Breast epithelium (tissue), 3 donors: ENCODE measurements around the gene MX1.

Experiments used
- POLR2A ChIP-seq: fragments of 450-650 bp; IDR thresholded peaks from one replicate; pipeline ENCODE4 v1.6.1; 2016; ENCODE audit warnings: antibody characterized with exemption, mild to moderate bottlenecking, moderate library complexity
- POLR2AphosphoS5 ChIP-seq, 3 donors: sonication (generic); formaldehyde crosslinking; IDR thresholded peaks; one replicate each; pipeline ENCODE4 v1.6.1; 2017; ENCODE audit warnings: antibody characterized with exemption in 3 of 3
- TF ChIP-seq, protein P1 (sequence below), 3 donors: fragments of 450-650 bp; IDR thresholded peaks; one replicate each; pipeline ENCODE4 v1.5.1; 2016 to 2017; ENCODE audit warnings: antibody characterized with exemption in 3 of 3, mild to moderate bottlenecking in 3 of 3, moderate library complexity in 3 of 3

- TF ChIP-seq POLR2A (no peak), POLR2AphosphoS5 (IDR thresholded peaks at IDR 0.05) (no peak)
- TF ChIP-seq, protein P1, sequence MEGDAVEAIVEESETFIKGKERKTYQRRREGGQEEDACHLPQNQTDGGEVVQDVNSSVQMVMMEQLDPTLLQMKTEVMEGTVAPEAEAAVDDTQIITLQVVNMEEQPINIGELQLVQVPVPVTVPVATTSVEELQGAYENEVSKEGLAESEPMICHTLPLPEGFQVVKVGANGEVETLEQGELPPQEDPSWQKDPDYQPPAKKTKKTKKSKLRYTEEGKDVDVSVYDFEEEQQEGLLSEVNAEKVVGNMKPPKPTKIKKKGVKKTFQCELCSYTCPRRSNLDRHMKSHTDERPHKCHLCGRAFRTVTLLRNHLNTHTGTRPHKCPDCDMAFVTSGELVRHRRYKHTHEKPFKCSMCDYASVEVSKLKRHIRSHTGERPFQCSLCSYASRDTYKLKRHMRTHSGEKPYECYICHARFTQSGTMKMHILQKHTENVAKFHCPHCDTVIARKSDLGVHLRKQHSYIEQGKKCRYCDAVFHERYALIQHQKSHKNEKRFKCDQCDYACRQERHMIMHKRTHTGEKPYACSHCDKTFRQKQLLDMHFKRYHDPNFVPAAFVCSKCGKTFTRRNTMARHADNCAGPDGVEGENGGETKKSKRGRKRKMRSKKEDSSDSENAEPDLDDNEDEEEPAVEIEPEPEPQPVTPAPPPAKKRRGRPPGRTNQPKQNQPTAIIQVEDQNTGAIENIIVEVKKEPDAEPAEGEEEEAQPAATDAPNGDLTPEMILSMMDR (IDR thresholded peaks at IDR 0.05): no peak
Measured at GRCh38 chr21:41503331-41503730, 77.3 kb downstream of the MX1 start.
